Breast epithelium (tissue), 4 donors: ENCODE data around the gene TGFBRAP1. TPM values are rescaled to one million over a fixed set of nuclear protein-coding genes. Genes with fewer than 3 reads are reported as not detected.

Experiments used
- DNase-seq, 2 donors: peaks; one replicate each; pipeline ENCODE4 v3.0.0-alpha.2; 2019; ENCODE audit warnings: low spot score in 2 of 2
- H3K27ac ChIP-seq, 2 donors: fragments of 200-600 bp; sonication (generic) in 1 of 2; one replicate each; pipeline ENCODE4 v1.5.1; 2016 to 2019; ENCODE audit warnings: mild to moderate bottlenecking in 1 of 2
- H3K27me3 ChIP-seq, 2 donors: fragments of 200-600 bp; sonication (generic) in 1 of 2; one replicate each; pipeline versions ENCODE4 v1.5.1 to v1.6.0; 2017 to 2019; ENCODE audit warnings: control low read depth in 1 of 2, mild to moderate bottlenecking in 1 of 2
- H3K36me3 ChIP-seq: fragments of 200-600 bp; one replicate; pipeline ENCODE4 v1.5.1; 2019
- H3K4me1 ChIP-seq, 2 donors: fragments of 200-600 bp; sonication (generic); one replicate each; pipeline ENCODE4 v1.5.1; 2016 to 2019; ENCODE audit warnings: control low read depth in 1 of 2
- H3K4me3 ChIP-seq, 3 donors: fragments of 200-600 bp; sonication (generic); 1 replicate in 2 of 3; 2 replicates in 1 of 3; pipeline ENCODE4 v1.5.1; 2016 to 2019; ENCODE audit warnings: mild to moderate bottlenecking in 3 of 3, moderate library complexity in 2 of 3
- H3K9me3 ChIP-seq, 2 donors: fragments of 200-600 bp; sonication (generic) in 1 of 2; one replicate each; pipeline ENCODE4 v1.5.1; 2016 to 2019; ENCODE audit warnings: control low read depth in 1 of 2
- CTCF ChIP-seq, 3 donors: fragments of 450-650 bp; IDR thresholded peaks; one replicate each; pipeline ENCODE4 v1.5.1; 2016 to 2017; ENCODE audit warnings: antibody characterized with exemption in 3 of 3, mild to moderate bottlenecking in 3 of 3, moderate library complexity in 3 of 3
- POLR2A ChIP-seq: fragments of 450-650 bp; IDR thresholded peaks from one replicate; pipeline ENCODE4 v1.6.1; 2016; ENCODE audit warnings: antibody characterized with exemption, mild to moderate bottlenecking, moderate library complexity
- POLR2AphosphoS5 ChIP-seq, 3 donors: sonication (generic); formaldehyde crosslinking; IDR thresholded peaks; one replicate each; pipeline ENCODE4 v1.6.1; 2017; ENCODE audit warnings: antibody characterized with exemption in 3 of 3
- intact Hi-C: fragments of 100-400 bp; cut with DNase I; formaldehyde crosslinking; loops from one replicate; pipeline ENCODE4 v1.15.1; 2023; ENCODE audit warnings: low total_unique reads
- total RNA-seq, 3 donors: library from RNA; depleted of rRNA; stranded (reverse); fragments of >200 nt; gene quantifications; one replicate each; pipeline ENCODE4 v1.1.0, GENCODE V29; 2016

TGFBRAP1 gene
- 10 to 100 TPM; 24.6 to 29.8 (median 28.5) TPM for total RNA-seq

- peak within 1 kb of the TSS; percentile 80 to 95 for H3K27ac ChIP-seq
- H3K4me3 ChIP-seq: peak within 1 kb of the TSS; percentile 71 to 95 (median 81)
- peaks cover 0 to 6% of the 10 kb centered on the region in 2 donors for H3K4me1 ChIP-seq
- TF ChIP-seq POLR2AphosphoS5 (IDR thresholded peaks at IDR 0.05) (no peak), CTCF (IDR thresholded peaks at IDR 0.05) (no peak)
- no peaks in the 10 kb centered on the region for H3K36me3 ChIP-seq
- H3K9me3 ChIP-seq: no peaks in the 10 kb centered on the region
- no peak for DNase-seq
- intact Hi-C loops: no loop called here
- no peaks in the 10 kb centered on the region for H3K27me3 ChIP-seq
Observed at GRCh38 chr2:105329561-105330495, at the start of gene TGFBRAP1. TGFBRAP1 (minus strand) TSS chr2:105329735; CDS start chr2:105308301, 21,434 bp downstream.

GRCh38 chr2:105378921-105379383 is 49.4 kb upstream of the TGFBRAP1 start:
- no peaks in the 10 kb centered on the region for H3K27me3 ChIP-seq
- H3K4me1 ChIP-seq: peaks cover 0 to 13% of the 10 kb centered on the region in 2 donors
- no peak for TF ChIP-seq CTCF (IDR thresholded peaks at IDR 0.05)
- no peak for TF ChIP-seq POLR2A
- no peak for TF ChIP-seq POLR2AphosphoS5 (IDR thresholded peaks at IDR 0.05)
- no peaks in the 10 kb centered on the region for H3K9me3 ChIP-seq
- H3K36me3 ChIP-seq: no peaks in the 10 kb centered on the region
- intact Hi-C loops: no loop called here
- peak overlapping the region in 1 of 2 donors; percentile 58 for H3K27ac ChIP-seq
- DNase-seq: no peak
- no peak overlapping the region for H3K4me3 ChIP-seq

DNA sequence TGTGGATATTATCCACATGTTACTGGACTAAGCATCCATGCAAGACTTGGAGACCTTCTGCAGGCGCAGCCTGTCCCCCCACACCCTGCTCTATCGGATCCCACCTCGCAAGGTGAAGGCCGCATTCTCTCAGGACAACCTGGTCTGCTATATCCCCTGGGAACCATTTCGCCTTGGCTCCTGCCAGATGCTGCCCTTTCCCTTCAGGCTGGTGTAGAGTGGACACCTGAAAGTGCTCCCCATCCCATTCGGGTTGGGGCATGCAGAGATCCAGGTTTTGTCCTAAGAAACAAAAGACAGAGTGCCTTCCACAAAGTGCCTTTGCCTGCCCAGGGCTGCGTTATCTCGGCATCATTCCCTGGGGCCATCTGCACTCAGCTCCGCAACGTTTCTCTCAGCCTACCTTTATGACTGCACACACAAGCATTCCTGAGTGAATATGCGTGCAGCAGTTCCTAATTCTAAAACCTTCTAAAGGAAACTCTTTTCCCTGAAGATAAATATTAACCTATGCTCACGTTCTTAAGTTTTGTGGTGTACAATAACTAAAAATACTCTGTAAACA is 48.8 kb upstream of the TGFBRAP1 start:
- intact Hi-C loops: no loop called here
- no peak for TF ChIP-seq CTCF (IDR thresholded peaks at IDR 0.05)
- TF ChIP-seq POLR2AphosphoS5 (IDR thresholded peaks at IDR 0.05): no peak
- TF ChIP-seq POLR2A: no peak
- Histone ChIP-seq H3K9me3 (no peaks in the 10 kb centered on the region), H3K36me3 (no peaks in the 10 kb centered on the region), H3K27me3 (no peaks in the 10 kb centered on the region), H3K4me1 (peaks cover 0 to 19% of the 10 kb centered on the region in 2 donors), H3K27ac (peak overlapping the region in 1 of 2 donors; percentile 58), H3K4me3 (peak overlapping the region in 1 of 3 donors; percentile 5)
- no peak for DNase-seq

DNA sequence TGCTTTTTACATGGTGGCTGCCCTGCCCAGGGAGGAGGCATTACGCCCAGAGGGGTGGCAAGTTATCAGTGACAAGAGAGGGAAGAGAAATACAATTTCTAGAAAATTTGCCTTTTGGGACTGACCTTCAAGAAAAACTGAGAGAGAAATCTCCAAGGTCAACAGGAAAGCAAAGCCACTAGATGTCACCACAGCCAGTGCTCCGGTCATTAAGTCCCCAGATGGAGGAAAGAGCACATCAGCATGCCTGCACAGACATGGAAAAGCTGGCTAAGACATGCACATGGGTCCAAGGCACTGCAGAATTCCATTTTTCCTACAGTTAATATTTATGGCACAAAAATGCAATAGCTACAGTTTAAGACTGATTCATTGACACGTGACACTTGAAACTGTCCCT is 48.3 kb upstream of the TGFBRAP1 start:
- H3K27me3 ChIP-seq: no peaks in the 10 kb centered on the region
- DNase-seq: no peak
- peak overlapping the region in 1 of 2 donors; percentile 58 for H3K27ac ChIP-seq
- H3K36me3 ChIP-seq: no peaks in the 10 kb centered on the region
- TF ChIP-seq CTCF (IDR thresholded peaks at IDR 0.05): no peak
- no peak for TF ChIP-seq POLR2A
- TF ChIP-seq POLR2AphosphoS5 (IDR thresholded peaks at IDR 0.05): no peak
- peaks cover 0 to 23% of the 10 kb centered on the region in 2 donors for H3K4me1 ChIP-seq
- intact Hi-C loops: no loop called here
- no peak overlapping the region for H3K4me3 ChIP-seq
- H3K9me3 ChIP-seq: no peaks in the 10 kb centered on the region

- H3K27me3 ChIP-seq: no peaks in the 10 kb centered on the region
- H3K36me3 ChIP-seq: no peaks in the 10 kb centered on the region
- no peak for TF ChIP-seq POLR2AphosphoS5 (IDR thresholded peaks at IDR 0.05)
- no peak for TF ChIP-seq CTCF (IDR thresholded peaks at IDR 0.05)
- TF ChIP-seq POLR2A: no peak
- peaks cover 0 to 23% of the 10 kb centered on the region in 2 donors for H3K4me1 ChIP-seq
- DNase-seq: no peak
- intact Hi-C loops: no loop called here
- H3K27ac ChIP-seq: peak overlapping the region in 1 of 2 donors; percentile 96
- H3K9me3 ChIP-seq: no peaks in the 10 kb centered on the region
- no peak overlapping the region for H3K4me3 ChIP-seq
Observed at GRCh38 chr2:105376789-105377240, 47.3 kb upstream of the TGFBRAP1 start.
